ENCODE measurements around the gene CCDC68.

The CCDC68 gene

DNA sequence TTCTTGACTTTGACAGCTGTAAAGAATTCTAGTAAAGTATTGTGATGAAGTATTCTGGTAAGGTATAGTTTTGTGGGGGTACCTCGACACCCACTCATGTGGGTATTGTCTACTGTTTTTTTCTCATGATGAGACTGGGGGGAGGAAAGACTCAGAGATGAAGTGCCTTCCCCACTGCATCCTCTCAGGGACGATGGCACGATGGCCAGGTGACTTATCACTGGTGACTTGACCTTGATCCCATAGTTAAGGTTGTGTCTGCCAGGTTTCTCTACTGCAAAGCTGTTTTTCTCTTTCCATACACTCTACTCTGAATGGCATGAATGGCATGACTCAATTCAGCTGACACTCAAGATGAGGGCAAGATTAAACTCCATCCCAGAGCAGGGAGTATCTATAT is 936 bp upstream of the CCDC68 start:
- no peak for DNase-seq

DNA sequence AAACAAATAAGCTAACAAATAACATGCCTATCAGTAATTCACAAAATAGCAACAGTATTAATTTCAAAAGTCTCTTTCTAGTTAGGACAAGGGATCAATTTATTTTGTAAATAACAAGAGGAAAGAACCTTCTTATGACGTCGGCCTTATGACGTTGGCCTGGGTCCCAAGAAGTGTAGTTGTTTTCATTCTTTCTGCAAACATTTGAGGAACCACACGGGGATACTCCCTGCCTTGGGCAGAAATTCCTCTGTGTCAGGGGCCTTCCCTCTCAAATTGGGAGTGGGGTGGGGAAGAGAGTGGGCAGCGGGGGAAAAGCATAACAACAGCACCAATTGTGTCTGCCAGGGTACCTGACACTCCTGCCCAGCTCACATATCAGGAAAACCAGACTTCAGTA is 1.3 kb downstream of the CCDC68 start:
- no peak for DNase-seq

DNA sequence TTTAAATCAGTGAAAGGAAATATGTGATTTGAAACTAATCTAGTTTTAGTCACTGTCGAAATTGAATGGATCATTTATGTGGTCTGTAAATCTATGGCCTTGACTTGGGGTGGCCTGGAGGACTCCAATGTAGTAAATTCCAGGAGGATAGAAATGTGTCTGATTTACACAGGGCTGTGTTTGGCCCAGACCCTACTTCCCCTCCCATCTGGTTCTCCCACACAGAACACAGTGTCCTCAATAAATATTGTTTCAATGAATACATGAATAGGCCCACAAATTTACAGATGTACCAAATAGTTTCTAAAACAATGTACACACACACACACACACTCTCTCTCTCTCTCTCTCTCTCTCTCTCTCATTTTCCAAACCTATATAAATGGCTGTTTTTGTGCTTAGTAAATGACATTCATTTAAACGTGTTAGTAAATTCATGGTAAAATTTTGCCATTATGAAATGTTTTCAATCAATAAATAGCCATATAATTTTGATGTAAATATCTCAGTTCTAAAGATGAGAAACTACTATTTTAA is 1.9 kb downstream of the CCDC68 start:
- DNase-seq, result no peak

DNA sequence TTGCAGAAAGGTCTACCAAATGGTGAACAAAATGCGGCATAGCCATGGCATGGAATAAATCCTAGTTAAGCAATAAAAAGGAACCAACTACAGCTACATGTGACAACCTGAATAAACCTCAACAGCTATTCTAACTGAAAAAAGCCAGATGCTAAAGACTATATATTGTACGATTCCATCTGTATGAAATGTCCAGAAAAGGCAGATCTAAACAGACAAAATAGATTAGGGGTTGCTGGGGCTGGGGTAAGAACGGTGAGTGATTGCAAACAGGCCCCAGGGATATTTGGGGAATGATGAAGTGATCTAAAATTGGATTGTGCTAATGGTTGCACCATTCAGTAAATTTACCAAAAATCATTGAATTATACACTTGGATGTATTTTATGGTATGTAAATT is 2.8 kb downstream of the CCDC68 start:
- DNase-seq, result no peak

DNA sequence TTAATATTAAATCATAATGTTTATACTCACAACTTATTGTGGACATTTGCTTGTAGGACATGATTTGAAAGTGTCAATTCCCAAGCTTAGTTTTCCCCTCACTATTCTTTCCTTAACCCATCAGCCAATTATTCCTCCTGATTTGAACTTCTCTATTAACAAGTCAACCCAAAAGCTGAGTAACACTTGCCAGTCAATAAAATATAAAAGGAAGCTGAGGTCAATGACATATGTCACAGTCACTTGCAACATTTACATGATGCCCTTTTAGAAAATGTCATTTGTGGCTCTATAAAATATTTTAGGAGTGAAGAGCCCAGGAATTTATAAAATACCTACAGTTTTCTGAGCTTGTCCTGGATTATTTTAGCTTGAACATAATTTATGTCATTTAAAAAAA is 7.2 kb downstream of the CCDC68 start:
- DNase-seq, result no peak

DNA sequence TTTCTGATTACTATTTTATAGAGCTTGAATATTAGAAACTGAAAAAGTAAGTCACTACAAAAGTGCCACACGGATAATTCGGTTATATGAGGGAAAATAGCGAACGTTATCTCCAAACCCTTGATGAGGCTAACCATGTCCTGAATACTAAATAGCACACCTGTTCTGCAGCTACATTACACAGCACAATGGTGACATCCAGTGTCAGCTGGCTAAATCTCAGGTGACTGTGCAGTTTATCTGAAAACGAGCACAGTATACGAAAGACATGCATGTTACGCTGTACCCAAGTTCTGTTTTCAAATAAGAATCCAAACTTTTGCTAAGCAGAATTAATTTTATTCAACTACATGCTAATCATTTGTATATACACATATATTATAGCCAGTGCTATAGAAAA is 9.0 kb downstream of the CCDC68 start:
- peak; percentile 8 for DNase-seq

DNA sequence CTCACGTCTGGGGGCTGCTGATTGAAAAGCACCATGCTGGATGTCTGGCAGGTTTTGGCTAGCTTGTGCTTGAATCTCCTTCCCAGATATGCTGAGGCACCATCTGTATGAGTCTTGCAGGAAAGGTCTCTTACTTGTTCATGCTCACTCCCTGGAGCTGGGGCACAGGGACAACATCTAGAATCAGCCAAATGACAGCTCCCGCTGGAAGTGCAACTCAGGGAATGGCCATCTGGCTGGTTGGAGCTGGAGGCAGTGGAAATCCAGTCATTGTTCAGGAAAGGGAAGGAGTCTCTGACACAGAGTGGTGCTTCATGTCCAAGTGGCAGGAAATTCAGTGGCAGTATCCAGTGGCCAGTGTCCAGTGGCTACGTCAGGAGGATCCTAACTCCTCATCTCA is 9.7 kb downstream of the CCDC68 start:
- no peak for DNase-seq

DNA sequence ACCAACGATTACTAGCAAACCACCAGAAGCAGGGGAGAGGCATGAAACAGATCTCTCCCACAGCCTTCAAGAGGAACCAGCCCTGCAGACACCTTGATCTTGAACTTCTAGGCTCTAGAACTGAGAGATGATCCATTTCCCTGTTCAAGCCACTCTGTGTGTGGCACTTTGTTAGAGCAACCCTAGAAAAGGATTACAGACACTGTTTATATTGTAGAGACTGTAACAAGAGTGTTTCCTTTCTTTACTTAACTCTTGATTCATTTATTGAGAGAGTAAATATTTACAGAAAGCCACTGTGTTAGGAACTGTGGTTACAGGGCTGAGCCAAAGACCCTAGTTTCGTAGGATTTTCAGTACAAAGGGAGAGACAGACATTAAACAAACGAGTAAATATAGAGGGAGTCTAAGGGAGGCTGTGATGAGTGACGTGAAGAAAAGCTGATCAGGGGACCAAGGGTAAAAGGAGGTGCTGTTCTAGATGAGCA is 10.9 kb downstream of the CCDC68 start:
- DNase-seq, result no peak

DNA sequence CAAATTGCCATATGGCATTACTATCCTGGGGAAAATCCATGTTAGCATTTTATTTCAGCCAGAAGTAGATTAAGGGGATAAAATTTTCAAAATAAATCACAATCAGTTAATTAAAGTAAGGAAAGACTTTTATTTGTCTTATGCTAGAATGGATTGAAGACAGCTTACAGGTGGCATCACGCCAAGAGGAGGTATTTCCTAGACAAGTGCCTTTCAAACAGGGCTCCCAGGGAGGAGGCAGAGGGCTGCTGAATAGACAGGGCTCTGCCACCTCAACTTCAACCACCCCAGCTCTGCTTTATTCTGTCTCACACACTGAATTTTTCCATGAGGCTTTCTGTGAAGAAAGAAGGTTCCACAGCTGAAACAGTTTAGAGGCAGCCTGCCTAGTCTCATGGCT is 12.2 kb downstream of the CCDC68 start:
- no peak for DNase-seq

DNA sequence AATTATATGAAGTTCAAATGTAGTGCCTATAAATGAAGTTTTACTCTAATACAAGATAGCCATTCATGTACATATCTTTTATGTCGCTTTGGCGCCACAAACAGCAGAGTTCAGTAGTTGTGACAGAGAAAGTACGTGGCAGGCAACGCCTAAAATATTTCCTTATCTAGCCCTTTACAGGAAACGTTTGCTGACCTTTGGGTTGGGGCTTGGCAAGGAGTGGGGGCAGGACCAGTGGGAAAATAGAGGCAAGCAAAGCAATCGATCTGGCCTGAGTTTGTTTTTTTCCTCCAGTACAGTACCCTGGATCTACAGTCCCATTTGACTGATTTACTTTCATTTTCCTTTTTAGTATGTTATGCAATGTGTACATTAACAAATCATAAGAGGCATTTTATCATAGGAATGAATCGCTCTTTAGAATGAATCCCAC is 13.1 kb downstream of the CCDC68 start:
- no peak for DNase-seq

DNA sequence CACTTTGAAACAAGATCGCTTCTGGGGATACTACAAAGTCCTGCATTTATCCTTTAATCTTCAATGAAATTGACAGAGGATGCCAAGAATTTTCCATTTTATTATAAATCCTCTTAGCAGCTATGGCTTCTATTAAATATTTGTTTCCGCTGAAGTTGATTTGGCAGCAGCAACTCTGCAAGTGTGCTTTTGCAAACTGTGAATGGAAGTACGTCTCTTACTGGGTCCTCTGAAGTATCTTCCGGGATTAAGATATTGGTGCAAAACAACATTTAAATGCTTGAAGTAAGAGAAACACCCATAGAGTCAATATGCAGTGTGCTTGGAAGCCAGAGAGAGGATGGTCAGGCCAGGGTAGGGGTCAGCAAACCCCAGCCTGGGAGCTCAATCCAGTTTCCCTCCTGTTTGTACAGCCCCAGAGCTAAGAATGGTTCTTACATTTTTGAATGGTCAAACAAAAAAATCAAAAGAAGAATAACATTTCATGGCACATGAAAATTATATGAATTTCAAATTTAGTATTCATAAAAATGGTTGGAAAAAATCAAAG is 13.6 kb downstream of the CCDC68 start:
- DNase-seq, result no peak

DNA sequence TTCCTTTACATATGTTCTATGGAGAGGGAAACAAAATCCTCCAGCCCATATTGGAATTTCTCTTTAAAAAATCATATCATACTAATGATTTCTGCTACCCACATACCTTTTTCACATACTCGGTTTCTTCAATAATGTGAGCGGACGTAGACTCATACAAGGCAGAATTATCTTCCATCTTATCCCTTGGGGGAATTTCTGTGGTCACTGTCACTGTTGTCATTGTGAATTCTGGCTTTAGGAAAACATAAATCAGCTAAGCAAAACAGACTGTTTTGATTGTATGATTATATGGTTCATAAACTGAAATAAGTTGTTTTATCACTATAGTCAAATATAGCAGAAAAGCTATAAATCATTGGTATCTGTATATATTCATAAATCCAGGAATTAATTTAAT is 16.7 kb downstream of the CCDC68 start:
- no peak for DNase-seq

DNA sequence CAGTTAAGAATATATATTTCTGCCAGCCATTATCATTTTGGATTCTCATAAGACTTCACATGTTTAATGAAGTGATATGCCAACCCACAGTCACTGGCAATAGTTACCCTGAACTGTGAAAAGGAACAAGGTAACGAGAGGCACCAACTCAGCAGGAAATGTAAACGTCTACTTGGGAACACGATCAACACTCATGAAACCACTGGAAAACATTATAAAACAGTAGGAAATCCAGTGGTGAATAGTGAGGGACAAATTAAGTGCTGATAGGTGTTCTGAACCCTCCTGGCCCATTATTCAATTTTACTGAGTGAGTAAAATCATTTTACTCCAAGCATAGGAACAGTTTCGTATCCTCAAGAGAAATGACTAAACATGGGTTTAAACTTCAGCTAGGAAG is 17.1 kb downstream of the CCDC68 start:
- DNase-seq, result no peak

DNA sequence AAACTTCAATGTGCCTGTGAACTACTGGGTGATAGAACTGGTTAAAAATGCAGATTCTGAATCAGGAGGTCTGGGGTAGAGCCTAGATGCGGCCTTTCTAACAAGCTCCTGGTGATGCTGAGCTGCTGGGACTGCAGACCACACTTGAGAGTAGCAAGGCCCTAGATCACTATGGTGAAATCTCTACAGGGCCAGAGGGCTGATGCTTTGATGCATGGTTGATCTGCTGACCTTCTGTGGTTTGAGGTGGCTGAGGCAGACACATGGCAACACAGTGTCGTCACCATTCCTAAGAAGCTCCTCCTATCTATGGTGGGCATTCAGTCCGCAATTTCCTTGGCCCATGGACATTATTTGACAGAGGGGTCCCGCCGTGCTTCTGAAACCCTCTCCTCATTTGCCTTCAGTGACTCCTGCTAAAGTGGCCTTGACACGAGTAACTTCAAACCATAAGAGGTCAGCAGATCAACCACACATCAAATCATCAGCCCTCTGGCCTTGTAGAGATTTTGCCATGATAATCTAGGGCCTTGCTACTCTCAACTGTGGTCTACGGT is 19.8 kb downstream of the CCDC68 start:
- no peak for DNase-seq

DNA sequence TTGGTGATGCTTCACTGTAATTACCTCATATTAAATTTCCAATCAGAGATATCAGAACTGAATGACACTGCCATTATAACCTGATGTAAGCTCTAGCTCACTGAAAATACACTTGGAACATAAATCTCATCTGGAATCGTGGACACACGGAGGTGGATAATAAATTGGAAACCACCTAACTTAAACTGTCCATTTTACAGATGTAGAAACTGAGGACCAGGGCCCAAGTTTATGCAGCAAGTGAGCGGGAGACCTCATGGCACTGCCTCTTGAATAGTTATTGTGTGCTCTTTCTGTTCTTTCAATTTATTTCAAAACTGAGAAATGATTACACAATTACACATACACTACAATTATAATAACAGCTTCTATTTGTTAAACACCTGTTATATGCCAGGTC is 20.8 kb downstream of the CCDC68 start:
- no peak for DNase-seq

DNA sequence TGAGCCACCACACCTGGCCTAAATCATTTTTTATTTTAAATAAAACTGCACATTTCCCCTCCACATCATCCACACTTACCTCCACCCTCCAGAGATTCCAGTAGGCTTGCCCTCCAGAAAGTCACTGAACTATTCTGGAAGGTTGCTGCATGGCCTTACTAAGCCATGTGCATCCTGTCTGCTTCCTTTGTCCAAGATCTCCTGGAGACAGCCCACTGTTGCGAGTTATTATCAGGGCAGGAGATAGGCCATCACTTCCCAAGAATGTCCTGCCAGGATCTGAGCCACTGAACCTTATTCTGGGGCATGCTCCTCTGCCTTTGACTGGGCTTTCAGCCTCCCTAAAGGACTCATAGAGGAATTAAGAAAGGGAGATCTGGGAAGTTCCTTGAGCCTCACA is 26.8 kb downstream of the CCDC68 start:
- no peak for DNase-seq

DNA sequence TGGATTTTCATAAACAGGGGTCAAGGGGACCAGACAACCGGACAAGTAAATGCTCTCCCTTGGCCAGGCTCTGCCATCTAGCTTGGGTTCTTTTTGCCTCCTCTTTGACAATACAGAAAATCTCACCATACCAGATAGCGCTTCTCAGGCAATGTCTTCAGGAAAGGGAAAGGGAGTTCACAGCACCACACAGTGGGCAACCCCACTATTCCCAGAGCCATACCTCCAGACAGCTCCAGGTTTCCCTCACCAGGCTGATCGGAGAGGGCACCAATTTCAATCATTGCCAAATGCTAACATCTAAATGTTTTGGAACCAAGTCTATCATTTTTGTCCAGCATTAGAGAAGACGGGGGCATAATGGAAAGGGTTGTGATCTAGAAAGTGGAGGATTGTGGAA is 28.1 kb downstream of the CCDC68 start:
- DNase-seq, result no peak

DNA sequence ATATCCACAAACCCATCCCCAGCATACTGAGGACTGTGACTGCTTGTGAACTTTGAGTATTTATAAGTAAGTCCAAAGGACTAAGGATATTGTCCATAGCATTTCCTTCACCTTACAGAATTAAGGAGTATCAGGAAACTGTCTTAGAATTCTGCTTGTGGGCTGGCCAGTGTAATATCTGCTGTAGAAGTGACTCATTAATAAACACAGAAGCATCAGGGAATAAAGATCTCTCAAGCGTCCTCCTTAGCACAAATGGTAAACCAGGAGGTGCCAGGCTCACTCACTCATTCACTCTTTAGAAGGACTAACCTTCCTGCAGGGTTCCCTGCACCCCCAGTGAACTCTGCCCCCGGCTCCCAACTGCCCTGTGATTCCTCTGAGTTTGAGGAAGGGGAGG is 31.0 kb downstream of the CCDC68 start:
- DNase-seq, result no peak

DNA sequence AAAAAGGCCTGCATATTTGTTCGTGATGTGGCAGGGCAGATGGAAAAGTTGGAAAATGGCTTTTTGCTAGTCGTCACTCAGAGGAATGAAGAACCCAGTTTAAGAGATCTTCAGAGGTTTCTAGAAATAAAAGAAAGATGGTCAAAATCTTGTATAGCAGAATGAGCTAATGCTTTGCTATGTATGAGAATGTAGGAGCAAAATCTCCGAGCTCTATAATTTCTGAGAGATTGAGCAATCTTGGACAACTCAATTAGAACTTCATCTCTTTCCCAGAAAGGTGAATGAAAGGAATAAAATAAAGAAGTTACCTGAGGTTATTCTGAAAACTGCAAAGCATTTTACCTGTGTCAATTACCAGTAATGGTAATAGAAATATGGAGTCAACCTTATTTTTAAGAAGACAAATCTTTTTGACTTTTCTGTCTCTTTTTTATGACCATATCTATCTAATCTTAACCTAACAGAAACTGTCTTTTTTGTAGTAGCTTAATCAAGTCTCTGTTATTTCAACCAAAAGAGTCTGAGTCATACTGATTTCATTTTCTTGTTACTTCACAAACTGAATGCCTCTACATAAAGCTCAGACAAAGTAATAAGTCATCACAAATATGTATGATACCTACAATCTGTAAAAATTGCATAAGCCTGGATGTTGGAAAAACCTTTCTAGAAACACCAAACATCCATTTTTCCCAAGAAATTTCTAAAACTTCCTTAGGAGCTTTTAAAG is 32.5 kb downstream of the CCDC68 start:
- no peak for DNase-seq

DNA sequence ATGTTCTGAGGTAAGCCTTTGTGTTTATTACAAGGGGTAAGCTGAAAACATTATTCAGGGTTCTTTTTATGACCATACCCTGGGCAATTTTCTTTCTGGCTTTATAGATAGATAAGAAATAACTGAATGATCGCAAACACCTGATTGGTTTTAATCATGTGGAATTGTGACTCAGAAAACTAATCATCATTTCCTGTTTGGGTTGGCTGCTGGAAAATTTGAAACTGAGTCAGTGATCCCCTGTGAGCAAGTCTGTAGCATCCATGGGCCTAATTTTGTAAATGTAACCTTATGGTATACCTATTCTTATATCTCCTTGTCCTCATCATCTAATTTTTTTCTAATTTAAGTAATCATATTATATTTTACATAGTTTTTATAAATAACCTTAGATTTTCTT is 34.3 kb downstream of the CCDC68 start:
- no peak for DNase-seq

DNA sequence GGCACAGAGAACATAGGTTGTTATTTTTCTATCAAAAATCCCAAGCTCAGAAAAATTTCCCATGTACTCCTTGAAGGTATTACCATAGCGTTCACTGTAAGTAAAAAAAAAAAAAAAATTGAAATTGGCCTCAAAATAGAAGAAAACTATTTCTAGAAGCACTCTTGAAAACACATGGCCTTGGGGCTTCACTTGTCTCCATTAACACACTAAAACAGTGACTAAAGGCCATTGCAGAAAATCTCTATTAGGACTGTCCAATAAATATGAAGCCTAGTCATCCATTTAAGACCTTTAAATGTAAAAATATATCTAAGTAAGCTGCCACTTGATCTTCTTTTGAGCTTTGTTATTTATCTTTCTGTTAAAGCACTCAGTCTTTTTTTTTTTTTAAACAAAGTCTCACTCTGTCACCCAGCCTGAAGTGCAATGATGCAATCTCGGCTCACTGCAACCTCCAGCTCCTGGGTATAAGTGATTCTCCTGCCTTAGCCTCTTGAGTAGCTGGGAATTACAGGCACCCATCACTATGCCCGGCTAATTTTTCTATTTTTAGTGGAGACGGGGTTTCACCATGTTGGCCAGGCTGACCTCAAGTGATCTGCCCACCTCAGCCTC is 35.8 kb downstream of the CCDC68 start:
- DNase-seq, result no peak

DNA sequence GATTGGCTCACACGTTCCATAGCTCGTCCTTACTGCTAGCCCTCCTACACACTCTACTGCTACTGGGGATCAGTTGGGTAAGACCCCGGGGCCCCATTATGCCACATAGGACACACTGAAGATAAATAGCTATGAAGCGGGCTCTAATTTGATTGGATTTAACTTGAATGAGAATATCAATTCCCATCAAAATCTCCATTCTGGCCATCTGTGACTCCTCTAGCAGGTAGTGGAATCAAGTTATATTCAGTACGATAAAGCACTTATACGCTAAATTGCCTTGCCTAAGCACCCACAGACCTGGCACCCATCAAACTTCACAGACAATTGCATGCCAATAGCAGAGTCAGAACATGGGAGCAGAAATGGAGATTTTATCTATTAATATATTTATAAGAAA is 39.8 kb downstream of the CCDC68 start:
- DNase-seq, result no peak

DNA sequence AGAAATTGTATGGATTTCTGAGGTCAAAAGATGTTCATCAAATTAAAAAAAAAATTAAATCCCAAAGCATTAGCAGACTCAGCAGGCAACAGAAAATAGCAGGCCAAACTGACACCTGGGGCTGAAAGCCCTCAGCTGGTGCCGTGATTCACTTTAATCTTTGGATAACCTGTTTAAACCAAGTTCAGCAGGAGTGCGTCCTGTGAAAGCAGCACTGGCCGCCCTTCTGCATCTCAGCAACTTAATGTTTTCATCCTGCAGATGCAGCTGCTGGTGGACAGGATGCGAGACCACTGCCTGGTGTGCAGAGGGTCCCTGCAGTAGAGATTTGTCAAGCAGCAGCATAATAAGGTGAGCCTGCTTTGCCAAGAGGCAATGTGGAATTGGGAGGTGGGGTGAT is 41.2 kb downstream of the CCDC68 start:
- no peak for DNase-seq

DNA sequence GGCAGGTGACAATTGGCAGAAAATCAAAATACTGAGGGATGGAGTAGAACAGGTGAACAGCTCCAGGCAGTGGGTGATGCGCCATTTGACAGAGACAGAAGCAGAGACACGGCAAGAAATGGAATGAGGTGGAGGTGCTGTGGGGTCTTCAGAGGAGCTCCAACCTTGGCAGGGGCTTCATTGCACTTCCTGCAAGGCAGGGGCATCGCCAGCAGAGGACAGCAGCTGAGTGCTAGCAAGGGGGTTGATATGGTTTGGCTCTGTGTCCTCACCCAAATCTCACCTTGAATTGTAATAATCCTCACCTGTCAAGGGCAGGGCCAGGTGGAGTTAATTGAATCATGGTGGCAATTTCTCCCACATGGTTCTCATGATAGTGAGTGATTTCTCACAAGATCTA is 42.8 kb downstream of the CCDC68 start:
- DNase-seq, result no peak

All from NCI-H1092 (cell line).